Dendritic cell treated with granulocyte-macrophage colony-stimulating factor and Interleukin-4, amounts not matched to agents 40 ng/mL and 50 ng/mL, for 4 days (primary cell): ENCODE data around the gene HEPN1.

Source experiments
- H3K27ac Mint-ChIP-seq: one replicate; pipeline ENCODE4 v1.8.0; 2022; ENCODE audit warnings: mild to moderate bottlenecking, mixed read lengths
- H3K27me3 Mint-ChIP-seq: one replicate; pipeline ENCODE4 v1.8.0; 2022; ENCODE audit warnings: mild to moderate bottlenecking, mixed read lengths
- H3K36me3 Mint-ChIP-seq: one replicate; pipeline ENCODE4 v1.8.0; 2022; ENCODE audit warnings: low read depth, mixed read lengths
- H3K4me1 Mint-ChIP-seq: one replicate; pipeline ENCODE4 v1.8.0; 2022; ENCODE audit warnings: low read depth, mixed read lengths
- H3K4me3 Mint-ChIP-seq: one replicate; pipeline ENCODE4 v1.8.0; 2022; ENCODE audit warnings: mild to moderate bottlenecking, moderate library complexity, mixed read lengths
- H3K9me3 Mint-ChIP-seq: one replicate; pipeline ENCODE4 v1.8.0; 2022; ENCODE audit warnings: mixed read lengths
- intact Hi-C: fragments of 100-400 bp; cut with micrococcal nuclease; formaldehyde crosslinking; loops from one replicate; pipeline ENCODE4 v1.15.0; 2022

Gene HEPN1

DNA sequence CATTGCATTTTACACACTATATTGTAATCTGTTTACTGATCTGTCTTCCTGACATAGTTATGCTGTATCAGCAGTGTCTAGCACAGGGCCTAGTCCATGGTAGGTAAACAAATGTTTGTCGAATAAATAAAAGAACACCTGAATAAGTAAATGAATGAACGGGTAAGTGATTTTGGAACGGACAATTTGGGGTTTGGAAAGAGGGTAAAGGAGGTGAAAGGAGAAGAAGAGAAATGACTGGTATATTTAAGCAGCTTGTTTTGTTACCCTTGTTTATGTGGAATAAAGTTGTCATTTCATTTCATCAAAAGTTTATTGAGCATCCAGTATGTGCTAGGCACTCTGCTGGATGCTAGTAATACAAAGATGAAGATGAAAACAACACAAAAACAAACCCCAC, at the start of gene HEPN1:
HEPN1 (plus strand) TSS at position 301 of the 400 bp plus-strand sequence.
- no peak within 1 kb of the TSS for H3K27ac Mint-ChIP-seq
- intact Hi-C loops: no loop called here
- H3K4me3 Mint-ChIP-seq: no peak within 1 kb of the TSS
- H3K36me3 Mint-ChIP-seq: no peaks in the 10 kb centered on the region
- H3K9me3 Mint-ChIP-seq: no peaks in the 10 kb centered on the region
- H3K4me1 Mint-ChIP-seq: no peaks in the 10 kb centered on the region
- H3K27me3 Mint-ChIP-seq: peaks cover 32% of the 10 kb centered on the region

DNA sequence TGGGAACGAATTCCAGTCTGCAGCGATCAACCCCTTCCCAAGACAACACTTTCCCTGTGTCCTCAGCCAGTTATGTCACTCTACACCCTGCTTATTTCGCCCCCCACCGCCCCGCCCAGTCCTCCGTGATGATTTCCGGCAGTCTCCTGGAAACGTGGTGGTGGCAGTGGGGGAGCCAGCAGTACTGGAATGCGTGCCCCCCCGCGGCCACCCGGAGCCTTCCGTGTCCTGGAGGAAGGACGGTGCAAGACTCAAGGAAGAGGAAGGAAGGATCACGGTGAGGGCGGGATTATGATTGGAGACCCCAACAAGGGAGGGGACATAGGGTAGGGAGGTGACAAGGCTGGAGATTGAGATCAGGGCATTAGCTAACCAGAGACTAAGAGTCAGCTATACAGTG, 49.7 kb upstream of the HEPN1 start:
- Mint-ChIP-seq H3K27ac (no peak overlapping the region), H3K4me3 (no peak overlapping the region), H3K4me1 (peaks cover 34% of the 10 kb centered on the region), H3K27me3 (peaks cover 95% of the 10 kb centered on the region), H3K36me3 (no peaks in the 10 kb centered on the region), H3K9me3 (no peaks in the 10 kb centered on the region)
- intact Hi-C loops: no loop called here

DNA sequence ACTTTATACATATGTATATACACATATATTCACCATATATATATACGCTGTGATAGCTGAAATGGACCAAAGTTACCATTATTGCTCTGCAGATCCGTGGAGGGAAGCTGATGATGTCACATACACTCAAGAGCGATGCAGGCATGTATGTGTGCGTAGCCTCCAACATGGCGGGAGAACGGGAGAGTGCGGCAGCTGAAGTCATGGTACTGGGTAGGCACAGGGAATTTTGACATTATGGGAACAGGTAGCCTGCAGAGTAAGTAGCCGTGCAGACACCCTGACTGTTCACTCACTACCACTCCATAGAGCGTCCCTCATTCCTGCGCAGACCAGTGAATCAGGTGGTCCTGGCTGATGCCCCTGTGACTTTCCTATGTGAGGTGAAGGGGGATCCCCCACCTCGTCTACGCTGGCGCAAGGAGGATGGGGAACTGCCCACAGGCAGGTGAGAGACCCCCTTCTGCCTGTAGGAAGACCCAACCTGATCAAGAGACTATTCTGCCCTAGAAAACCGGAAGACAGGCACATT, 49.1 kb upstream of the HEPN1 start:
- Mint-ChIP-seq H3K9me3 (no peaks in the 10 kb centered on the region), H3K36me3 (no peaks in the 10 kb centered on the region), H3K4me3 (no peak overlapping the region), H3K27ac (no peak overlapping the region), H3K27me3 (peaks cover 94% of the 10 kb centered on the region), H3K4me1 (peaks cover 39% of the 10 kb centered on the region)
- intact Hi-C loops: no loop called here

DNA sequence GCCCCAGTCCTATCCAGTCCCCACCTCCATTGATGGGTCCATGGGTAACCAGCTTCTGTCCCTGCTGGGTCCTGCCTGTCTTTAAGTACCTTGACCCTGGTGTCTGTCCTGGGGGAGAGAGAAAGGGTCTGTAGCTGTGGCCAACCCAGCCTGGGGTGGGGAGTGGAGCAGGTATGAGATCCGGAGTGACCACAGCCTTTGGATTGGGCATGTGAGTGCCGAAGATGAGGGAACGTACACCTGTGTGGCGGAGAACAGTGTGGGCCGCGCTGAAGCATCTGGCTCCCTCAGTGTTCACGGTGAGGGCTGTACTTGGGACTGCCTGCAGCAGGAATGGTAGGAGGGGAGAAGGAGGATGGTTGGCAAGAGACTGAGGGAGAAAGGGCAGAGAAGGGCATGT, 48.6 kb upstream of the HEPN1 start:
- H3K9me3 Mint-ChIP-seq: no peaks in the 10 kb centered on the region
- no peak overlapping the region for H3K4me3 Mint-ChIP-seq
- no peaks in the 10 kb centered on the region for H3K36me3 Mint-ChIP-seq
- no peak overlapping the region for H3K27ac Mint-ChIP-seq
- intact Hi-C loops: no loop called here
- peaks cover 94% of the 10 kb centered on the region for H3K27me3 Mint-ChIP-seq
- H3K4me1 Mint-ChIP-seq: peaks cover 44% of the 10 kb centered on the region

GRCh38 chr11:124872280-124872679, 46.8 kb upstream of the HEPN1 start:
- intact Hi-C loops: no loop called here
- H3K9me3 Mint-ChIP-seq: no peaks in the 10 kb centered on the region
- no peaks in the 10 kb centered on the region for H3K36me3 Mint-ChIP-seq
- H3K4me1 Mint-ChIP-seq: peaks cover 42% of the 10 kb centered on the region
- no peak overlapping the region for H3K27ac Mint-ChIP-seq
- H3K4me3 Mint-ChIP-seq: no peak overlapping the region
- peaks cover 86% of the 10 kb centered on the region for H3K27me3 Mint-ChIP-seq

- H3K4me3 Mint-ChIP-seq: no peak overlapping the region
- H3K27ac Mint-ChIP-seq: no peak overlapping the region
- H3K27me3 Mint-ChIP-seq: peaks cover 86% of the 10 kb centered on the region
- peaks cover 42% of the 10 kb centered on the region for H3K4me1 Mint-ChIP-seq
- H3K36me3 Mint-ChIP-seq: no peaks in the 10 kb centered on the region
- H3K9me3 Mint-ChIP-seq: no peaks in the 10 kb centered on the region
- intact Hi-C loops: no loop called here
Observed at GRCh38 chr11:124872741-124873140, 46.3 kb upstream of the HEPN1 start.

- Mint-ChIP-seq H3K27ac (no peak overlapping the region), H3K9me3 (no peaks in the 10 kb centered on the region), H3K4me1 (peaks cover 47% of the 10 kb centered on the region), H3K36me3 (no peaks in the 10 kb centered on the region), H3K27me3 (peaks cover 79% of the 10 kb centered on the region), H3K4me3 (no peak overlapping the region)
- intact Hi-C loops: no loop called here
Observed at GRCh38 chr11:124873951-124874350, 45.1 kb upstream of the HEPN1 start.

GRCh38 chr11:124874571-124875255, 44.3 kb upstream of the HEPN1 start:
- Mint-ChIP-seq H3K9me3 (no peaks in the 10 kb centered on the region), H3K27ac (peak overlapping the region; percentile 90), H3K27me3 (peaks cover 77% of the 10 kb centered on the region), H3K4me3 (no peak overlapping the region), H3K36me3 (no peaks in the 10 kb centered on the region), H3K4me1 (peaks cover 47% of the 10 kb centered on the region)
- intact Hi-C loops: loop anchor here (5.0 kb wide), 1 partner anchor 78 kb away; the partner anchor contains the start of gene CCDC15

- H3K36me3 Mint-ChIP-seq: no peaks in the 10 kb centered on the region
- peak overlapping the region; percentile 86 for H3K4me3 Mint-ChIP-seq
- peak overlapping the region; percentile 90 for H3K27ac Mint-ChIP-seq
- peaks cover 75% of the 10 kb centered on the region for H3K27me3 Mint-ChIP-seq
- intact Hi-C loops: loop anchor here (5.0 kb wide), 1 partner anchor 77 kb away; the partner anchor contains the start of gene CCDC15
- peaks cover 54% of the 10 kb centered on the region for H3K4me1 Mint-ChIP-seq
- no peaks in the 10 kb centered on the region for H3K9me3 Mint-ChIP-seq
Observed at GRCh38 chr11:124875401-124875800, 43.6 kb upstream of the HEPN1 start.

- H3K27ac Mint-ChIP-seq: peak overlapping the region; percentile 90
Observed at GRCh38 chr11:124875943-124876817, 42.9 kb upstream of the HEPN1 start.

GRCh38 chr11:124876818-124877630, 42.0 kb upstream of the HEPN1 start:
- Mint-ChIP-seq H3K36me3 (no peaks in the 10 kb centered on the region), H3K4me1 (peaks cover 57% of the 10 kb centered on the region), H3K27me3 (peaks cover 62% of the 10 kb centered on the region), H3K4me3 (peak overlapping the region; percentile 86), H3K9me3 (no peaks in the 10 kb centered on the region), H3K27ac (peak overlapping the region; percentile 90)
- intact Hi-C loops: loop anchor here (1.0 to 5.0 kb wide), 3 partner anchors 12 to 75 kb away; partner anchors contain the start of gene CCDC15

More at GRCh38 chr11:124875943-124876817, 42.9 kb upstream of the HEPN1 start:
- no peaks in the 10 kb centered on the region for H3K36me3 Mint-ChIP-seq
- H3K27me3 Mint-ChIP-seq: peaks cover 69% of the 10 kb centered on the region
- H3K9me3 Mint-ChIP-seq: no peaks in the 10 kb centered on the region
- H3K4me1 Mint-ChIP-seq: peaks cover 57% of the 10 kb centered on the region
- intact Hi-C loops: loop anchor here (1.0 to 5.0 kb wide), 3 partner anchors 13 to 76 kb away; partner anchors contain the start of gene CCDC15
- peak overlapping the region; percentile 86 for H3K4me3 Mint-ChIP-seq

DNA sequence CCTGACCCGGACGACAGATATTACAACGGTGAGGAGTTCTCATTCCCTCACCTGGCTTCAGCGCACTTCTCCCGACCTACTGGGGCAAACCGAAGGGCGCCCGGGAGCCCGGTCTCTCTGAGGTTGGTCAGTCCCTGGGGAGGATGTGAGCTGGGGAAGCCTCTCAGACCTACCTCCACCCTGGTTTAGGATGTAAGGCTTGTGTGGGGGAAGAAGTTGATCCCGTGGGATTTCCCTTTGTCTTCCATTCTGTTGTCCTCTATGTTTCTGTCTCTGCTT, 41.5 kb upstream of the HEPN1 start:
- peaks cover 57% of the 10 kb centered on the region for H3K4me1 Mint-ChIP-seq
- peak overlapping the region; percentile 86 for H3K4me3 Mint-ChIP-seq
- H3K36me3 Mint-ChIP-seq: no peaks in the 10 kb centered on the region
- H3K27me3 Mint-ChIP-seq: peaks cover 56% of the 10 kb centered on the region
- H3K9me3 Mint-ChIP-seq: no peaks in the 10 kb centered on the region
- intact Hi-C loops: loop anchor here (5.0 kb wide), 1 partner anchor 75 kb away; the partner anchor contains the start of gene CCDC15
- H3K27ac Mint-ChIP-seq: peak overlapping the region; percentile 90

DNA sequence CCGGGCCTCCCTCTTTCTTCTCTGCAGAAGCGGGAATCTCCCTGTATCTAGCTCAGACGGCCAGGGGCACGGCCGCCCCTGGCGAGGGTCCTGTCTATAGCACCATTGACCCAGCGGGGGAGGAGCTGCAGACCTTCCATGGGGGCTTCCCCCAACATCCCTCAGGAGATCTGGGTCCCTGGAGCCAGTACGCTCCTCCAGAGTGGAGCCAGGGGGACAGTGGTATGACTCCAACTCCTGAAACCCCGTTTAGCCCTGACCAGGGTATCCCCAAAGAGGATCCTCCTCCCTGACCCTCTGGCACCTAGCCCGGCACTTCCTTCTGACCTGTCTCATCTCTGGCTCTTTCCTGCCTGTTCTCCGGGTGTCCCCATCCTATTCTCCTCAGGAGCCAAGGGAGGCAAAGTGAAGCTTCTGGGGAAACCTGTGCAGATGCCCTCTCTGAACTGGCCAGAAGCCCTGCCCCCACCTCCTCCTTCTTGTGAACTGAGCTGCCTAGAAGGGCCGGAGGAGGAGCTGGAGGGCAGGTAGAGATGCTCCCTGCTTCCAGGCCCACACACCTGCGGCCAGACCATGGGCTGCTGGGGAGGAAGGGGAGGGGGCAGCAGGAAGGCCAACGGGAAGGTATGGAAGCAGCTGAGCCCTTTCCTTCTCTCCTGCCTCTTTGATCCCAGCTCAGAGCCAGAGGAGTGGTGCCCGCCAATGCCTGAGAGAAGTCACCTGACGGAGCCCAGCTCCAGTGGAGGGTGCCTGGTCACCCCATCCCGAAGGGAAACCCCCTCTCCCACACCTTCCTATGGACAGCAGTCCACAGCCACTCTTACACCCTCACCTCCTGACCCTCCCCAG, 40.9 kb upstream of the HEPN1 start:
- no peak overlapping the region for H3K27ac Mint-ChIP-seq
- no peaks in the 10 kb centered on the region for H3K36me3 Mint-ChIP-seq
- H3K4me3 Mint-ChIP-seq: no peak overlapping the region
- peaks cover 57% of the 10 kb centered on the region for H3K4me1 Mint-ChIP-seq
- intact Hi-C loops: loop anchor here (5.0 kb wide), 1 partner anchor 74 kb away; the partner anchor contains the start of gene CCDC15
- H3K27me3 Mint-ChIP-seq: peaks cover 51% of the 10 kb centered on the region
- H3K9me3 Mint-ChIP-seq: no peaks in the 10 kb centered on the region
